Smooth muscle cell (in vitro differentiated cells): ENCODE measurements around the gene PHACTR3. TPM values are rescaled to one million over a fixed set of nuclear protein-coding genes. Genes with fewer than 3 reads are reported as not detected.

Experiments
- DNase-seq: peaks from one replicate; lab custom pipeline; 2025; ENCODE audit not compliant: unreplicated experiment; lab: John Stamatoyannopoulos, UW
- H2AFZ ChIP-seq: fragments of 200-600 bp; sonication (generic); 2 replicates; pipeline ENCODE4 v1.6.0; 2016; ENCODE audit warnings: antibody characterized with exemption, low read depth, mild to moderate bottlenecking
- H3F3A ChIP-seq: fragments of 200-600 bp; sonication (generic); 2 replicates; pipeline ENCODE4 v1.6.0; 2017; ENCODE audit warnings: antibody characterized with exemption, low read depth
- H3K27ac ChIP-seq: fragments of 200-600 bp; sonication (generic); 2 replicates; pipeline ENCODE4 v1.5.1; 2016; ENCODE audit warnings: low read depth, mild to moderate bottlenecking
- H3K27me3 ChIP-seq: fragments of 200-600 bp; sonication (generic); 2 replicates; pipeline ENCODE4 v1.6.1; 2016; ENCODE audit warnings: low read depth, mild to moderate bottlenecking
- H3K36me3 ChIP-seq: fragments of 200-600 bp; sonication (generic); 2 replicates; pipeline ENCODE4 v1.5.1; 2016; ENCODE audit warnings: low read depth
- H3K4me1 ChIP-seq: fragments of 200-600 bp; sonication (generic); 2 replicates; pipeline ENCODE4 v1.5.1; 2016; ENCODE audit warnings: low read depth
- H3K4me2 ChIP-seq: fragments of 200-600 bp; sonication (generic); 2 replicates; pipeline ENCODE4 v1.6.0; 2016; ENCODE audit warnings: mild to moderate bottlenecking
- H3K4me3 ChIP-seq: fragments of 200-600 bp; sonication (generic); 2 replicates; pipeline ENCODE4 v1.5.1; 2016; ENCODE audit warnings: mild to moderate bottlenecking
- H3K79me2 ChIP-seq: fragments of 200-600 bp; sonication (generic); 2 replicates; pipeline ENCODE4 v1.6.0; 2016; ENCODE audit warnings: low read depth, mild to moderate bottlenecking
- H3K9ac ChIP-seq: fragments of 200-600 bp; sonication (generic); 2 replicates; pipeline ENCODE4 v1.6.0; 2016; ENCODE audit warnings: low read depth
- H3K9me3 ChIP-seq: fragments of 200-600 bp; sonication (generic); replicated peaks from 2 replicates; pipeline ENCODE4 v1.5.1; 2016; ENCODE audit warnings: low read depth
- H4K20me1 ChIP-seq: fragments of 200-600 bp; sonication (generic); 2 replicates; pipeline ENCODE4 v1.6.0; 2016; ENCODE audit warnings: low read depth
- WGBS: methylation state at CpG from one replicate; pipeline ENCODE4 v1.1.7; 2016; ENCODE audit warnings: low lambda C conversion rate; 5-methylcytosine and 5-hydroxymethylcytosine counted together
- polyA plus RNA-seq: library from polyadenylated mRNA; unstranded; fragments of >200 nt; fragmentation: Nextera tagmentation; extraction: Ambion mirVana; gene quantifications from 2 replicates; pipeline ENCODE4 v1.2.1, GENCODE V29; 2016
- total RNA-seq: library from RNA; depleted of rRNA; stranded (reverse); fragments of >200 nt; gene quantifications from 2 replicates; pipeline ENCODE4 v1.2.3, GENCODE V29; 2014
- TF ChIP-seq, protein P1 (sequence below): fragments of 200-600 bp; sonication (generic); IDR thresholded peaks from 2 replicates; pipeline ENCODE4 v1.5.1; 2017; ENCODE audit warnings: borderline replicate concordance, mild to moderate bottlenecking, antibody characterized with exemption; ENCODE audit not compliant: insufficient read depth, poor library complexity, severe bottlenecking

The PHACTR3 gene
- total and polyA plus RNA-seq, 2 experiments from 2014 or later: 0.76 to 2.6 TPM

- H3K4me3 ChIP-seq: no peak overlapping the region
- H3K27ac ChIP-seq: no peak overlapping the region
- H2AFZ ChIP-seq: no peak overlapping the region
- no peaks in the 10 kb centered on the region for H3K36me3 ChIP-seq
- H3K4me1 ChIP-seq: no peaks in the 10 kb centered on the region
- H3K79me2 ChIP-seq: no peaks in the 10 kb centered on the region
- H3K27me3 ChIP-seq: peaks cover 68% of the 10 kb centered on the region
- H3F3A ChIP-seq: no peaks in the 10 kb centered on the region
- 64% methylated on average over 5 of the region's 5 CpGs for WGBS
- no peak overlapping the region for H3K4me2 ChIP-seq
- H3K9ac ChIP-seq: no peak overlapping the region
- no peaks in the 10 kb centered on the region for H4K20me1 ChIP-seq
- H3K9me3 ChIP-seq: no peaks in the 10 kb centered on the region
- TF ChIP-seq, protein P1, sequence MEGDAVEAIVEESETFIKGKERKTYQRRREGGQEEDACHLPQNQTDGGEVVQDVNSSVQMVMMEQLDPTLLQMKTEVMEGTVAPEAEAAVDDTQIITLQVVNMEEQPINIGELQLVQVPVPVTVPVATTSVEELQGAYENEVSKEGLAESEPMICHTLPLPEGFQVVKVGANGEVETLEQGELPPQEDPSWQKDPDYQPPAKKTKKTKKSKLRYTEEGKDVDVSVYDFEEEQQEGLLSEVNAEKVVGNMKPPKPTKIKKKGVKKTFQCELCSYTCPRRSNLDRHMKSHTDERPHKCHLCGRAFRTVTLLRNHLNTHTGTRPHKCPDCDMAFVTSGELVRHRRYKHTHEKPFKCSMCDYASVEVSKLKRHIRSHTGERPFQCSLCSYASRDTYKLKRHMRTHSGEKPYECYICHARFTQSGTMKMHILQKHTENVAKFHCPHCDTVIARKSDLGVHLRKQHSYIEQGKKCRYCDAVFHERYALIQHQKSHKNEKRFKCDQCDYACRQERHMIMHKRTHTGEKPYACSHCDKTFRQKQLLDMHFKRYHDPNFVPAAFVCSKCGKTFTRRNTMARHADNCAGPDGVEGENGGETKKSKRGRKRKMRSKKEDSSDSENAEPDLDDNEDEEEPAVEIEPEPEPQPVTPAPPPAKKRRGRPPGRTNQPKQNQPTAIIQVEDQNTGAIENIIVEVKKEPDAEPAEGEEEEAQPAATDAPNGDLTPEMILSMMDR: no peak
- no peak for DNase-seq
Measured at GRCh38 chr20:59596690-59597089, 7.7 kb upstream of the PHACTR3 start.

DNA sequence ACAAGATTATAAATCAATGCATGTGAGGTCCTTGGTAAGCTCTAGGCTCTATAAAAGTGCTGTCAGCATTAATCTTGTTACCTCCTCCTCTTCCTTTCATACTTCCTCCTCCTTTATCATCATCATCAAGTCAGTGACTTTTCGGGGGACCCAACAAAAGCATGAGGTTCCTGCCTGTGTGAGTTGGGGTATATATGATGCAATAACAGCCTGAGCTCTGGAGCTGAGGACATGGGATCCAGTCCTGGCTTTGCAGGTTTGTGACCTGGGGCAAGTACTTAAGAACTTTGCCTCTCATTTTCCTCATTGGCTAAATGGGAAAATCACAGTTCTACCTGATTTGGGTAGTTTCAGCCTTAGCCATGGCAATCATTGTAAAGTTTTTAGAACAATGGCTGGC lies 7.1 kb upstream of the PHACTR3 start:
- Histone ChIP-seq H3K9me3 (no peaks in the 10 kb centered on the region), H4K20me1 (no peaks in the 10 kb centered on the region), H3K9ac (no peak overlapping the region), H3K27ac (no peak overlapping the region), H3K79me2 (no peaks in the 10 kb centered on the region), H3F3A (no peaks in the 10 kb centered on the region), H2AFZ (no peak overlapping the region), H3K4me2 (no peak overlapping the region), H3K27me3 (peaks cover 73% of the 10 kb centered on the region), H3K36me3 (no peaks in the 10 kb centered on the region), H3K4me1 (no peaks in the 10 kb centered on the region), H3K4me3 (no peak overlapping the region)
- WGBS: 66% methylated on average over 1 of the region's 1 CpG
- DNase-seq: no peak
- TF ChIP-seq, protein P1: no peak

- Histone ChIP-seq H3K36me3 (no peaks in the 10 kb centered on the region), H3K27me3 (peaks cover 77% of the 10 kb centered on the region), H3K79me2 (no peaks in the 10 kb centered on the region), H3K9ac (no peak overlapping the region), H3K27ac (no peak overlapping the region), H3K9me3 (no peaks in the 10 kb centered on the region), H3K4me2 (no peak overlapping the region), H4K20me1 (no peaks in the 10 kb centered on the region), H3K4me3 (no peak overlapping the region), H3F3A (no peaks in the 10 kb centered on the region), H3K4me1 (no peaks in the 10 kb centered on the region), H2AFZ (no peak overlapping the region)
- TF ChIP-seq, protein P1: peak; percentile 60
- DNase-seq: no peak
- 37% methylated on average over 13 of the region's 13 CpGs for WGBS
Measured at GRCh38 chr20:59598625-59599310, 5.6 kb upstream of the PHACTR3 start.

DNA sequence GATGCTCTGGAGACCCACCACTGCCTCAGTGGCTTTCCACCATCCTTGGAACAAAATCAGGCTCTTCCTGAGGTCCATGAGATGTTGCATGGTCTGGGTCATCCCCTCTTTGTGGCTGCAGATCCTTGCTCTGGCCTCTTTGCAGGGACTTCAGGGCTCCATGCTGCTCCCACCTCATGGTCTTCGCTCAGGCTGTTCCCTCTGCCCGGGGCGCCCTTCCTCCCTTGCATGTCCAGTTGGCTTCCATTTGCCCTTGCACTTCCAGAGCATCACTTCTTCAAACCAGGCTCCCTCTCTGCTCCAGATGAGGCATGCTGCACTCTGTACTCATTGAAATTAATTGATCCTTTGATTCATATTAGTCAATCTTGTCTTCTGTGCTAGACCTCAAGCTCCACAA lies 4.4 kb upstream of the PHACTR3 start:
- Histone ChIP-seq H3K27ac (no peak overlapping the region), H4K20me1 (no peaks in the 10 kb centered on the region), H3K9ac (no peak overlapping the region), H2AFZ (no peak overlapping the region), H3K4me3 (no peak overlapping the region), H3K9me3 (no peaks in the 10 kb centered on the region), H3K36me3 (no peaks in the 10 kb centered on the region), H3K27me3 (peaks cover 79% of the 10 kb centered on the region), H3K79me2 (no peaks in the 10 kb centered on the region), H3K4me1 (no peaks in the 10 kb centered on the region), H3K4me2 (no peak overlapping the region), H3F3A (no peaks in the 10 kb centered on the region)
- WGBS: 73% methylated on average over 3 of the region's 3 CpGs
- TF ChIP-seq, protein P1: no peak
- no peak for DNase-seq
